Testis (tissue), 3 donors: ENCODE results near the gene C7orf57. TPM values are rescaled to one million over a fixed set of nuclear protein-coding genes. Genes with fewer than 3 reads are reported as not detected.

Experiments
- DNase-seq: peaks from one replicate; pipeline ENCODE4 v3.0.0-alpha.2; 2019
- H3K27ac ChIP-seq, 2 donors: fragments of 200-600 bp; sonication (generic); one replicate each; pipeline ENCODE4 v1.5.1; 2019
- H3K27me3 ChIP-seq: fragments of 200-600 bp; sonication (generic); one replicate; pipeline ENCODE4 v1.5.1; 2019
- H3K36me3 ChIP-seq: fragments of 200-600 bp; sonication (generic); one replicate; pipeline ENCODE4 v1.5.1; 2017; ENCODE audit warnings: low read depth; ENCODE audit errors: missing control alignments
- H3K4me1 ChIP-seq: fragments of 200-600 bp; sonication (generic); one replicate; pipeline ENCODE4 v1.5.1; 2019
- H3K4me3 ChIP-seq, 2 donors: fragments of 200-600 bp; sonication (generic); one replicate each; pipeline ENCODE4 v1.5.1; 2017 to 2019
- H3K9me3 ChIP-seq: fragments of 200-600 bp; sonication (generic); one replicate; pipeline ENCODE4 v1.5.1; 2017
- CTCF ChIP-seq, 3 experiments: fragments of 450-650 bp in 2 of 3; fragments of 200-600 bp in 1 of 3; sonication (generic) in 1 of 3; IDR thresholded peaks; one replicate each; pipeline ENCODE4 v1.5.1; 2016 to 2019; ENCODE audit warnings: antibody characterized with exemption in 3 of 3, mild to moderate bottlenecking in 2 of 3, moderate library complexity in 1 of 3
- POLR2A ChIP-seq: fragments of 450-650 bp; IDR thresholded peaks from one replicate; pipeline ENCODE4 v1.6.1; 2017; ENCODE audit warnings: antibody characterized with exemption, mild to moderate bottlenecking, moderate library complexity
- WGBS, 2 donors: methylation state at CpG; one replicate each; pipeline ENCODE4 v1.1.5; 2018; 5-methylcytosine and 5-hydroxymethylcytosine counted together
- intact Hi-C: fragments of 100-400 bp; cut with DNase I; formaldehyde crosslinking; loops from one replicate; pipeline ENCODE4 v1.15.1; 2023; ENCODE audit warnings: low total_unique reads
- polyA plus RNA-seq: library from polyadenylated mRNA; stranded (reverse); fragments of 350-450 nt; fragmentation: Illumina TruSeq; extraction: RNeasy Lipid Tissue Mini Kit (QIAGEN cat#74804); gene quantifications from one replicate; pipeline ENCODE4 v1.2.3, GENCODE V29; 2014; ENCODE audit warnings: low read depth, low replicate concordance; ENCODE audit not compliant: insufficient read depth
- total RNA-seq, 2 donors: library from RNA; depleted of rRNA; stranded (reverse); fragments of >200 nt; gene quantifications; one replicate each; pipeline ENCODE4 v1.2.3, GENCODE V29; 2016

The C7orf57 gene
- total and polyA plus RNA-seq, 3 donors from 2014 or later, result 2.8 to 12.3 (median 7.8) TPM

GRCh38 chr7:48101968-48102367 is 66.6 kb downstream of the C7orf57 start:
- no peaks in the 10 kb centered on the region for H3K4me1 ChIP-seq
- H3K9me3 ChIP-seq, result no peaks in the 10 kb centered on the region
- no peak overlapping the region for H3K4me3 ChIP-seq
- intact Hi-C loops, result loop anchor here (10.0 kb wide), 1 partner anchor 157 kb away; the partner anchor contains the start of gene PKD1L1
- TF ChIP-seq CTCF (IDR thresholded peaks at IDR 0.05) (peak in 1 of 3 experiments; percentile 2), POLR2A (no peak)
- no peak overlapping the region for H3K27ac ChIP-seq
- 80 to 94% methylated on average over 4 of the region's 4 CpGs for whole genome bisulfite sequencing, 2 donors
- no peaks in the 10 kb centered on the region for H3K27me3 ChIP-seq
- H3K36me3 ChIP-seq, result no peaks in the 10 kb centered on the region
- no peak for DNase-seq

GRCh38 chr7:48102530-48102929 is 67.2 kb downstream of the C7orf57 start:
- H3K27ac ChIP-seq, result no peak overlapping the region
- TF ChIP-seq POLR2A, result no peak
- no peak for TF ChIP-seq CTCF (IDR thresholded peaks at IDR 0.05)
- no peak for DNase-seq
- H3K27me3 ChIP-seq, result no peaks in the 10 kb centered on the region
- no peaks in the 10 kb centered on the region for H3K9me3 ChIP-seq
- intact Hi-C loops, result loop anchor here (10.0 kb wide), 1 partner anchor 158 kb away; the partner anchor contains the start of gene PKD1L1
- no peaks in the 10 kb centered on the region for H3K36me3 ChIP-seq
- no peak overlapping the region for H3K4me3 ChIP-seq
- no peaks in the 10 kb centered on the region for H3K4me1 ChIP-seq
- WGBS, 2 donors, result 75 to 90% methylated on average over 4 of the region's 4 CpGs

- Histone ChIP-seq H3K36me3 (no peaks in the 10 kb centered on the region), H3K4me3 (no peak overlapping the region), H3K9me3 (no peaks in the 10 kb centered on the region), H3K27me3 (no peaks in the 10 kb centered on the region), H3K27ac (no peak overlapping the region), H3K4me1 (no peaks in the 10 kb centered on the region)
- intact Hi-C loops, result loop anchor here (10.0 kb wide), 1 partner anchor 160 kb away; the partner anchor contains the start of gene PKD1L1
- 93 to 98% methylated on average over 5 of the region's 5 CpGs for WGBS, 2 donors
- TF ChIP-seq POLR2A (no peak), CTCF (IDR thresholded peaks at IDR 0.05) (no peak)
- no peak for DNase-seq
These were observed 69.7 kb downstream of the C7orf57 start for GRCh38 chr7:48105045-48105444.

- TF ChIP-seq CTCF (IDR thresholded peaks at IDR 0.05) (no peak), POLR2A (no peak)
- 94 to 97% methylated on average over 16 to 29 of the region's 29 CpGs for WGBS, 2 donors
- no peaks in the 10 kb centered on the region for H3K36me3 ChIP-seq
These were observed 71.7 kb downstream of the C7orf57 start for GRCh38 chr7:48106906-48107659.

More at GRCh38 chr7:48106906-48107659, 71.7 kb downstream of the C7orf57 start:
- DNase-seq, result no peak
- Histone ChIP-seq H3K4me1 (peaks cover 4% of the 10 kb centered on the region), H3K27me3 (no peaks in the 10 kb centered on the region), H3K4me3 (no peak overlapping the region), H3K27ac (no peak overlapping the region), H3K9me3 (no peaks in the 10 kb centered on the region)
- intact Hi-C loops, result loop anchor here (10.0 kb wide), 1 partner anchor 162 kb away; the partner anchor contains the start of gene PKD1L1
